GM18861 (cell line): ENCODE results near the gene UGP2.
"Not testable (repeated sequence)": the region's sequence is repeated elsewhere in the genome, so short reads cannot be mapped to it uniquely, and the experiment has no call there.

Experiments used
- ATAC-seq: cut with Tn5 transposase; IDR thresholded peaks from one replicate; pipeline ENCODE4 v1.9.1; 2021; ENCODE audit not compliant: unreplicated experiment

The UGP2 gene

GRCh38 chr2:63841254-63842022, at the start of gene UGP2:
TSS of gene UGP2 (plus strand) at chr2:63841896. CDS start at chr2:63842186, 290 bp downstream.
- ATAC-seq, result peak; percentile 49

GRCh38 chr2:63792530-63792929, 49.2 kb upstream of the UGP2 start:
- no peak for ATAC-seq

- no peak for ATAC-seq
Measured at GRCh38 chr2:63796366-63796765, 45.3 kb upstream of the UGP2 start.

- no peak for ATAC-seq
Measured at GRCh38 chr2:63796796-63797195, 44.9 kb upstream of the UGP2 start.

- ATAC-seq, result no peak
Measured at GRCh38 chr2:63801455-63801854, 40.2 kb upstream of the UGP2 start.

DNA sequence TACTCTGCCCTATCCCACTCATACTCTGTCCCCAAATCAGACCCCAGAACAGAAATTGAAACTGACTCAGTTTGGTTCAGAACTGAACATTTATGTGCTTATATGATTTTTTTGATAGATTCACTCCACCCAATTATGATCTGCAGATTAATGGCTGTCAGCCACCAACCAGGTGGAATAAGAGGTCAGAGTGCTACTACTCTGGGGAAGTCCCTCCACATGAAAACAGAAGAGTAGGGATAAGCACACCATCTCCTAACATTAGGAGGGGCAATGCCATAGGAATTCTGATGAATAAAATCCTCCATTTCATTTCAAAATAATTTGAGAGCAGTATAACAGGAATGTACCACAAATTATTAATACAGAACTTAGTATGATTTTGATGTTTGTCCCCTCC, 36.3 kb upstream of the UGP2 start:
- ATAC-seq, result no peak

DNA sequence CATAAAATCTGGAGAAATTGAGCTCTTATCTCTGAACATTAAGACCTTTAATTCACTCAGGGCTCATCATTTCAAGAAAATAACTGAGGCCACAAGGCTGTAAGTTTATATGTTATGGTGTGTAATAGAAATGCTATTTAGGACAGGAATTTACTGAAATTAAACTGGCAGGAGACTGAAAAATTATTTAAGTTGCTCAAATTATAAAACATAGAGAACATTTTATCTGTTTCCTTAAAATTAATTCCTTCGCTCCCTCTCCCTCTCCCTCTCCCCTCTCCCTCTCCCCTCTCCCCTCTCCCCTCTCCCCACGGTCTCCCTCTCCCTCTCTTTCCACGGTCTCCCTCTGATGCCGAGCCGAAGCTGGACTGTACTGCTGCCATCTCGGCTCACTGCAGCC, 33.7 kb upstream of the UGP2 start:
- not testable (repeated sequence) for ATAC-seq

- ATAC-seq, result not testable (repeated sequence)
Measured at GRCh38 chr2:63808911-63809310, 32.8 kb upstream of the UGP2 start.

GRCh38 chr2:63811063-63811462, 30.6 kb upstream of the UGP2 start:
- no peak for ATAC-seq

- ATAC-seq, result not testable (repeated sequence)
Measured at GRCh38 chr2:63811870-63812269, 29.8 kb upstream of the UGP2 start.

DNA sequence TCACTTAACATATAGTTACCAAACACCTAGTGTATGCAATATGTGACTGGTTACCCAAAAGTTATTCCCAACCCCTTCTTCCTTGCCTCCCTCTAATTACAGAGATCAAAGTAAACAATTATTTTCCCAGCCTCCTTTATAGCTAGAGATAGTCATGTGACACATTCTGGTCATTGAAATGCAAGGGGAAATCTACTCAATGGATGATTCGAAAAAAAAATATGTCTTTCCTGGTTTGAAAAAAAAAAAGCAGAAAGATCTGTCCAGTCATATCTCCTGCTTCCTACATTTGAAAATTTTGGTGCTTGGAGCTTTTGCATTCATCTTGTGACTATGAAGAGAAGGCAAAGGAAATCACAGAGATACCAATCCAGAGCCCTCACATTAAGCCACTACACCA, 27.6 kb upstream of the UGP2 start:
- ATAC-seq, result no peak

DNA sequence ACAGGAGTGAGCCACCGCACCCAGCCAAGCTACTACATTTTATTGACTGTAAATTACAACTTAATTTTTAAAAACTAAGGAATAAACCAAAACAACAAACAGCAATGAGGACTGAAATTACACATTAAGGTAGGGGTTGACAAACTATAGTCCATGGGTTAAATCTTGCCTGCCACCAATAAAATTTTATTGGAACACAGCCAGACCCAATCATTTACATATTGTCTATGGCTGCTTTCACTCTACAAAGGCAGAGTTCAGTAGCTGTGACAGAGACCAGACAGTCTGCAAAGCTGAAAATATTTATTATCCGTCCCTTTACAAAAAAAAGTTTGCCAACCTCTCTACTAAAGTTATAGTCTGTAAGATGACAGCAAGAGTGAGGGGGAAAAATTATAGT, 24.3 kb upstream of the UGP2 start:
- ATAC-seq, result no peak

DNA sequence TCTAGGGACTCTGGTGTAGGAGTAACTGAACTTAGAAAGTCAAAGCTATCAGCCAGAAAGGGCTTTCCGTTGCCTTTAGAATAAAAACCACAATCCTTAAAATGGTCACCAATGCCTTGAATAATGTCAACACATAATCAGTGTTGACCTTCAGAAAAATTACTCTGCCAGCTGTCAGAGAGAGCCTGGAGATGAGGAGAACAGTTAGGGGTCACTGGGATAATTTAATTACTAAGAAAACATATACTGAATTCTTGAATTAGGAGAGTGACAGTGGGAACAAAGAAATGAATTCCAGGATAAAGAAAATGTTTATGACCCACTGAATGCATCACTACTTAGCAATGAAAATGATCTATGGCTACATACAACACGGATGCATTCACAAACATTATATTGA, 23.4 kb upstream of the UGP2 start:
- ATAC-seq, result no peak

- ATAC-seq, result no peak
Measured at GRCh38 chr2:63819256-63819655, 22.4 kb upstream of the UGP2 start.

GRCh38 chr2:63819765-63820717, 21.7 kb upstream of the UGP2 start:
- no peak for ATAC-seq

GRCh38 chr2:63820969-63821368, 20.7 kb upstream of the UGP2 start:
- ATAC-seq, result no peak

DNA sequence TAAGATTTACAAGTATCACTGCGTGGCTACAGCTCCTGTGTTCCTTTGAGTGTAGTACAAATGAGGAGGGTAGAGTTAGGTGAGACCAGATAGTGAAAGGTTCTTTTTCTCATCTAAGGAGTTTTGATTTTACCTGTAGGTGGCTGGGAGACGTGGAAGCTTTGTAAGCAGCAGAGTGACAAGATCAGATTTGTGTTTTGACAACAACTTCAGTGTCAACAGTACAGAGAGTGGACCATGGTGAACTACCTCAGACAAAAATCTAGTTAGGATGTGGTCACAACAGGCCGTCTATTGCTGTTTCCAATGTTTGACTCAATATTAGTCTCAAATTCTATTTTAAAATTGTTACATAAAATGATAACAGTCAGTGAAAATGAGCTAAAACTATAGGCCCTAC, 20.3 kb upstream of the UGP2 start:
- no peak for ATAC-seq

GRCh38 chr2:63822478-63822877, 19.2 kb upstream of the UGP2 start:
- ATAC-seq, result no peak

GRCh38 chr2:63827749-63828148, 13.9 kb upstream of the UGP2 start:
- no peak for ATAC-seq

GRCh38 chr2:63831176-63831575, 10.5 kb upstream of the UGP2 start:
- no peak for ATAC-seq

GRCh38 chr2:63834401-63834800, 7.3 kb upstream of the UGP2 start:
- no peak for ATAC-seq

GRCh38 chr2:63837036-63837594, 4.6 kb upstream of the UGP2 start:
- no peak for ATAC-seq
